HepG2 (cell line): ENCODE data around the gene RHOT2. TPM values are rescaled to one million over a fixed set of nuclear protein-coding genes. Genes with fewer than 3 reads are reported as not detected.

Experiments
- BCL6 ChIP-seq: IDR thresholded peaks from 2 replicates; pipeline ENCODE4 v1.6.1; 2016; ENCODE audit warnings: missing genetic modification reagents, missing compliant biosample characterization
- DMTF1 ChIP-seq: sonication (generic); formaldehyde crosslinking; IDR thresholded peaks from 2 replicates; pipeline ENCODE4 v1.4.0; 2020; ENCODE audit warnings: mild to moderate bottlenecking, missing genetic modification reagents
- EP300 ChIP-seq, 3 experiments: sonication (generic) in 1 of 3; formaldehyde crosslinking in 1 of 3; IDR thresholded peaks; 2 replicates each; pipeline versions ENCODE4 v1.5.1 to v1.6.1; 2011 to 2020; ENCODE audit warnings: low read depth in 2 of 3, low read length in 2 of 3, borderline replicate concordance in 1 of 3, improper control_type of control experiment in 1 of 3, mild to moderate bottlenecking in 1 of 3, missing genetic modification reagents in 1 of 3, moderate library complexity in 1 of 3
- MAX ChIP-seq: IDR thresholded peaks from 2 replicates; pipeline ENCODE4 v1.6.1; 2012; ENCODE audit warnings: inconsistent platforms
- MTF2 ChIP-seq: sonication (generic); formaldehyde crosslinking; IDR thresholded peaks from 2 replicates; pipeline ENCODE4 v1.5.0; 2020; ENCODE audit warnings: missing genetic modification reagents, borderline replicate concordance
- NFIC ChIP-seq: IDR thresholded peaks from 2 replicates; pipeline ENCODE4 v1.6.1; 2012; ENCODE audit warnings: mild to moderate bottlenecking, low read length, inconsistent platforms
- NR2F2 ChIP-seq: IDR thresholded peaks from 2 replicates; pipeline ENCODE4 v1.6.1; 2012; ENCODE audit warnings: low read depth, inconsistent platforms, borderline replicate concordance
- POLR2G ChIP-seq: fragments of 200-400 bp; formaldehyde crosslinking; IDR thresholded peaks from 2 replicates; pipeline ENCODE4 v1.6.1; 2018; ENCODE audit warnings: mild to moderate bottlenecking, low read depth, low read length, moderate library complexity
- SAP130 ChIP-seq: IDR thresholded peaks from 2 replicates; pipeline ENCODE4 v1.6.1; 2016; ENCODE audit warnings: low read depth
- SMARCC2 ChIP-seq: fragments of 450-650 bp; IDR thresholded peaks from 2 replicates; pipeline ENCODE4 v1.6.1; 2017; ENCODE audit warnings: antibody characterized with exemption, mild to moderate bottlenecking
- SNRNP70 ChIP-seq: fragments of 200-400 bp; formaldehyde crosslinking; IDR thresholded peaks from 2 replicates; pipeline ENCODE4 v1.6.1; 2017; ENCODE audit warnings: mild to moderate bottlenecking, low read depth, low read length, moderate library complexity
- SP1 ChIP-seq, 2 experiments: fragments of 450-650 bp in 1 of 2; sonication (generic) in 1 of 2; formaldehyde crosslinking in 1 of 2; IDR thresholded peaks; 2 replicates each; pipeline versions ENCODE4 v1.4.0 to v1.6.1; 2016 to 2020; ENCODE audit warnings: missing genetic modification reagents in 1 of 2
- TBX2 ChIP-seq: sonication (generic); formaldehyde crosslinking; IDR thresholded peaks from 2 replicates; pipeline ENCODE4 v1.5.0; 2020; ENCODE audit warnings: missing genetic modification reagents, mild to moderate bottlenecking, borderline replicate concordance
- ZFP91 ChIP-seq: sonication (generic); formaldehyde crosslinking; IDR thresholded peaks from 2 replicates; pipeline ENCODE4 v1.9.0; 2022; ENCODE audit warnings: missing genetic modification reagents, mild to moderate bottlenecking, borderline replicate concordance
- ZNF138 ChIP-seq: sonication (generic); formaldehyde crosslinking; IDR thresholded peaks from 2 replicates; pipeline ENCODE4 v1.5.0; 2020; ENCODE audit warnings: mild to moderate bottlenecking, low read depth, missing genetic modification reagents
- ZNF235 ChIP-seq: sonication (generic); formaldehyde crosslinking; IDR thresholded peaks from 2 replicates; pipeline ENCODE4 v1.8.1; 2023; ENCODE audit warnings: mild to moderate bottlenecking, missing genetic modification reagents, borderline replicate concordance
- ZNF276 ChIP-seq: sonication (generic); formaldehyde crosslinking; IDR thresholded peaks from 2 replicates; pipeline ENCODE4 v1.4.0; 2020; ENCODE audit warnings: mild to moderate bottlenecking, low read depth, missing genetic modification reagents
- ZNF329 ChIP-seq: sonication (generic); formaldehyde crosslinking; IDR thresholded peaks from 2 replicates; pipeline ENCODE4 v1.9.0; 2021; ENCODE audit warnings: low read depth, mild to moderate bottlenecking, missing genetic modification reagents
- ZNF337 ChIP-seq: sonication (generic); formaldehyde crosslinking; IDR thresholded peaks from 2 replicates; pipeline ENCODE4 v1.5.1; 2020; ENCODE audit warnings: missing genetic modification reagents, low read depth, mild to moderate bottlenecking, borderline replicate concordance
- ZNF460 ChIP-seq: sonication (generic); formaldehyde crosslinking; IDR thresholded peaks from 2 replicates; pipeline ENCODE4 v1.5.1; 2020; ENCODE audit warnings: missing genetic modification reagents, mild to moderate bottlenecking, borderline replicate concordance
- ZNF484 ChIP-seq: sonication (generic); formaldehyde crosslinking; IDR thresholded peaks from 2 replicates; pipeline ENCODE4 v1.5.1; 2020; ENCODE audit warnings: mild to moderate bottlenecking, low read depth, missing genetic modification reagents, borderline replicate concordance
- ZNF605 ChIP-seq: sonication (generic); formaldehyde crosslinking; IDR thresholded peaks from 2 replicates; pipeline ENCODE4 v1.8.0; 2022; ENCODE audit warnings: mild to moderate bottlenecking, missing genetic modification reagents
- ZNF672 ChIP-seq: sonication (generic); formaldehyde crosslinking; IDR thresholded peaks from 2 replicates; pipeline ENCODE4 v1.8.1; 2022; ENCODE audit warnings: missing genetic modification reagents
- polyA plus RNA-seq, 8 experiments: library from polyadenylated mRNA; depleted of rRNA in 3 of 8; stranded (reverse) in 7 of 8; unstranded in 1 of 8; fragments of >200 nt; fragmentation: Illumina TruSeq in 4 of 8; extraction: Trizol in 4 of 8; gene quantifications; 2 replicates each; pipeline versions ENCODE4 v1.2.1 to v1.2.3, GENCODE V29; 2011 to 2016; ENCODE audit warnings: low read depth in 4 of 8, missing spikeins in 1 of 8, mixed read lengths in 1 of 8; ENCODE audit not compliant: insufficient read depth in 1 of 8
- total RNA-seq, 5 experiments: library from RNA; depleted of rRNA; stranded (reverse); fragments of >200 nt; fragmentation: Illumina TruSeq; extraction: Trizol; gene quantifications; 2 replicates each; pipeline ENCODE4 v1.2.3, GENCODE V29; 2016; ENCODE audit warnings: low read depth in 1 of 5

Gene RHOT2
- total and polyA plus RNA-seq, 2 of the 13 experiments (the other 11 are each of a cell fraction or from before 2014, with no cell fraction given), result 63.6 to 76.9 TPM

GRCh38 chr16:720990-721764, 53.2 kb downstream of the RHOT2 start, which contains the start of gene ANTKMT (continued):
- TF ChIP-seq ZNF460 (no peak), ZFP91 (CRISPR knock-in tag) (peak; percentile 19), POLR2G (peak; percentile 87), SMARCC2 (no peak), MTF2 (CRISPR knock-in tag) (no peak), ZNF276 (CRISPR knock-in tag) (peak; percentile 77; the same call in 1 of the 2 replicates), ZNF672 (CRISPR knock-in tag) (no peak; the same call in 1 of the 2 replicates), SAP130 (CRISPR knock-in tag) (peak; percentile 77), SNRNP70 (no peak), EP300 (IDR thresholded peaks at IDR 0.05; ENCODE audit: low read depth in 2 of 2, low read length in 2 of 2) (0 out of 4 replicates have a peak, but pooled peaks of 1 of the 2 experiments have one; percentile 15), EP300 (CRISPR knock-in tag; IDR thresholded peaks at IDR 0.05; ENCODE audit: borderline replicate concordance) (no peak), MAX (peak; percentile 97), NR2F2 (no peak; the same call in 1 of the 2 replicates), ZNF138 (peak; percentile 57), ZNF605 (CRISPR knock-in tag) (peak; percentile 77; the same call in 1 of the 2 replicates), ZNF329 (CRISPR knock-in tag) (peak; percentile 89; the same call in 1 of the 2 replicates), ZNF484 (CRISPR knock-in tag) (no peak), DMTF1 (CRISPR knock-in tag) (no peak), NFIC (no peak), ZNF337 (CRISPR knock-in tag) (peak; percentile 34; the same call in 1 of the 2 replicates), BCL6 (CRISPR knock-in tag) (no peak), SP1 (IDR thresholded peaks at IDR 0.05) (no peak), SP1 (CRISPR knock-in tag; IDR thresholded peaks at IDR 0.05) (peak; percentile 70), TBX2 (CRISPR knock-in tag) (peak; percentile 75; the same call in 1 of the 2 replicates), ZNF235 (no peak)
